Spleen (tissue), 7 donors: Measurements from ENCODE around the gene CNGA4.

Source experiments
- CTCF ChIP-seq, 11 experiments: fragments of 200-600 bp in 7 of 11; fragments of 450-650 bp in 4 of 11; sonication (generic) in 4 of 11; IDR thresholded peaks in 8 of 11; conservative IDR thresholded peaks in 3 of 11; 1 replicate in 7 of 11; 2 replicates in 4 of 11; pipeline versions ENCODE4 v1.4.0 to v1.8.0; 2016 to 2021; ENCODE audit warnings: antibody characterized with exemption in 11 of 11, inconsistent platforms in 4 of 11, mild to moderate bottlenecking in 1 of 11
- POLR2A ChIP-seq, 3 donors: fragments of 450-650 bp; IDR thresholded peaks; one replicate each; pipeline ENCODE4 v1.5.1; 2017; ENCODE audit warnings: antibody characterized with exemption in 3 of 3, mild to moderate bottlenecking in 1 of 3
- POLR2AphosphoS5 ChIP-seq, 3 donors: sonication (generic); formaldehyde crosslinking; IDR thresholded peaks; one replicate each; pipeline ENCODE4 v1.5.1; 2017; ENCODE audit warnings: antibody characterized with exemption in 3 of 3
- donor health status: DM: no; HTN: no; CAD: no; lungs with moderate emphysema.
- donor health status: DM: no; HTN: no; CAD: no.
- donor health status: DM: no; HTN: no; CAD: no.

- peak in 1 of 11 experiments; percentile 41 for TF ChIP-seq CTCF (IDR thresholded peaks at IDR 0.05 in 8 of 11, conservative IDR thresholded peaks at IDR 0.05 in 3 of 11)
- TF ChIP-seq POLR2A (IDR thresholded peaks at IDR 0.05), result no peak
- no peak for TF ChIP-seq POLR2AphosphoS5 (IDR thresholded peaks at IDR 0.05)
Observed at GRCh38 chr11:6269994-6270393, 31.1 kb downstream of the CNGA4 start.
